Activated gamma-delta T cell treated with Interleukin-2 at 50 U/mL for 16 hours (primary cell): Measurements from ENCODE around the gene SLC13A1.

ENCODE experiments used
- DNase-seq: peaks from one replicate; pipeline ENCODE4 v3.0.0-alpha.2; 2020

The SLC13A1 gene

GRCh38 chr7:123191132-123191531 lies 8.6 kb downstream of the SLC13A1 start:
- DNase-seq: no peak

- no peak for DNase-seq
Measured at GRCh38 chr7:123190109-123190831, 9.5 kb downstream of the SLC13A1 start.

GRCh38 chr7:123185756-123186155 lies 14.0 kb downstream of the SLC13A1 start:
- no peak for DNase-seq

- DNase-seq: no peak
Measured at GRCh38 chr7:123184271-123184670, 15.5 kb downstream of the SLC13A1 start.

- no peak for DNase-seq
Measured at GRCh38 chr7:123183431-123183830, 16.3 kb downstream of the SLC13A1 start.

- DNase-seq: no peak
Measured at GRCh38 chr7:123177442-123177841, 22.3 kb downstream of the SLC13A1 start.

- no peak for DNase-seq
Measured at GRCh38 chr7:123170333-123171246, 29.2 kb downstream of the SLC13A1 start.

GRCh38 chr7:123169065-123169464 lies 30.7 kb downstream of the SLC13A1 start:
- DNase-seq: no peak

- no peak for DNase-seq
Measured at GRCh38 chr7:123157606-123158005, 42.2 kb downstream of the SLC13A1 start.

GRCh38 chr7:123155571-123155970 lies 44.2 kb downstream of the SLC13A1 start:
- DNase-seq: no peak

GRCh38 chr7:123154231-123154860 lies 45.4 kb downstream of the SLC13A1 start:
- no peak for DNase-seq

GRCh38 chr7:123151443-123151842 lies 48.3 kb downstream of the SLC13A1 start:
- no peak for DNase-seq

GRCh38 chr7:123148813-123149212 lies 51.0 kb downstream of the SLC13A1 start:
- DNase-seq: no peak

- DNase-seq: no peak
Measured at GRCh38 chr7:123143252-123144006, 56.3 kb downstream of the SLC13A1 start.

GRCh38 chr7:123140561-123140960 lies 59.2 kb downstream of the SLC13A1 start:
- no peak for DNase-seq

- DNase-seq: no peak
Measured at GRCh38 chr7:123135960-123136359, 63.8 kb downstream of the SLC13A1 start.

GRCh38 chr7:123133924-123134323 lies 65.8 kb downstream of the SLC13A1 start:
- DNase-seq: no peak

- DNase-seq: no peak
Measured at GRCh38 chr7:123131961-123132360, 67.8 kb downstream of the SLC13A1 start.

GRCh38 chr7:123131556-123131955 lies 68.2 kb downstream of the SLC13A1 start:
- DNase-seq: no peak

GRCh38 chr7:123131140-123131539 lies 68.6 kb downstream of the SLC13A1 start:
- no peak for DNase-seq

GRCh38 chr7:123126691-123127090 lies 73.1 kb downstream of the SLC13A1 start:
- no peak for DNase-seq

GRCh38 chr7:123126171-123126570 lies 73.6 kb downstream of the SLC13A1 start:
- DNase-seq: no peak

- no peak for DNase-seq
Measured at GRCh38 chr7:123125231-123125630, 74.5 kb downstream of the SLC13A1 start.
